Measurements from ENCODE around the gene PGA5.
"Not testable (repeated sequence)": the region's sequence is repeated elsewhere in the genome, so short reads cannot be mapped to it uniquely, and the experiment has no call there.

GRCh38 chr11:61222047-61222446, 18.9 kb upstream of the PGA5 start, which contains the start of gene PGA4:
- TF ChIP-seq TARDBP (IDR thresholded peaks at IDR 0.05); CTBP1 (IDR thresholded peaks at IDR 0.05; ENCODE audit: borderline replicate concordance); FOXA1 (IDR thresholded peaks at IDR 0.05); SP1 (IDR thresholded peaks at IDR 0.05); ELF4 (IDR thresholded peaks at IDR 0.05); FOXM1 (IDR thresholded peaks at IDR 0.05; ENCODE audit: borderline replicate concordance); LEF1 (IDR thresholded peaks at IDR 0.05; ENCODE audit: borderline replicate concordance); L3MBTL2 (conservative IDR thresholded peaks at IDR 0.05); ARNT (IDR thresholded peaks at IDR 0.05): not testable (repeated sequence)

Data from HEK293T (cell line).